GM19395 (cell line): ENCODE measurements around the gene ATF7IP2.
"Not testable (repeated sequence)": the region's sequence is repeated elsewhere in the genome, so short reads cannot be mapped to it uniquely, and the experiment has no call there.

Experiments
- ATAC-seq: cut with Tn5 transposase; IDR thresholded peaks from one replicate; pipeline ENCODE4 v1.9.1; 2021; ENCODE audit warnings: mild to moderate bottlenecking, moderate library complexity; ENCODE audit not compliant: unreplicated experiment

ATF7IP2 gene

DNA sequence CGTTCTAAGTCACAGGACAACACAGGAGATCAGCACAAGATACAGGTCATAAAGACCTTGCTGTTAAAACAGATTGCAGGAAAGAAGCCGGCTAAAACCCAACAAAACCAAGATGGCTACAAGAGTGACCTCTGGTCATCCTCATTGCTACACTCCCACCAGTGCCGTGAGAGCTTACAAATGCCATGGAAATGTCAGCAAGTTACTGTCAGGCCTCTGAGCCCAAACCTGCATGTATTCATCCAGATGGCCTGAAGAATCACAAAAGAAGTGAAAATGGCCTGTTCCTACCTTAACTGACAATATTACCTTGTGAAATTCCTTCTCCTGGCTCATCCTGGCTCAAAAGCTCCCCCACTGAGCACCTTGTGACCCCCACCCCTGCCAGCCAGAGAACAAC, 119.4 kb downstream of the ATF7IP2 start:
- not testable (repeated sequence) for ATAC-seq

DNA sequence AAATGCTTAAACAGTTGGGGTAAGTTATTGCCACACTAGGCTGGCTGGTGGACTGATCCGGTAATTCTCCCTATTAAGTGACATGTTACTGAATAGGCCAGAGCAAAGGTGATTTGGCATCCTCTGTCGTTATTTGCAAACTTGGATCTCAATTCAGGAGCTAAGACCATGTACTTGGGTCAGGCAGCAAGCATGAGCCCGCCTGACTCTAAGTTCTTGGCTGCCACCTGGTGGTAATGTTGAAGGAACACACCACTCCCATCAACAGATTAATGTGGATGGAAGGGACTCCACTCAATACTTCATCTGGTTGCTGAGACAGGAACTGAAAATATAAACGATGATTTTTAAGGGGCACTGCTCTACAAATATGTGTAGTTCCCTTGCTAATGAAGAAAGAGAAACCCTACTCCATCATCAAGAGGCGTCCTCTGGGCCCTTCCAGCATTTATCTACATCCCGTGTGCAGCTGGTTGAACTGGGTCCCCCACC, 123.7 kb downstream of the ATF7IP2 start:
- ATAC-seq: peak; percentile 91

DNA sequence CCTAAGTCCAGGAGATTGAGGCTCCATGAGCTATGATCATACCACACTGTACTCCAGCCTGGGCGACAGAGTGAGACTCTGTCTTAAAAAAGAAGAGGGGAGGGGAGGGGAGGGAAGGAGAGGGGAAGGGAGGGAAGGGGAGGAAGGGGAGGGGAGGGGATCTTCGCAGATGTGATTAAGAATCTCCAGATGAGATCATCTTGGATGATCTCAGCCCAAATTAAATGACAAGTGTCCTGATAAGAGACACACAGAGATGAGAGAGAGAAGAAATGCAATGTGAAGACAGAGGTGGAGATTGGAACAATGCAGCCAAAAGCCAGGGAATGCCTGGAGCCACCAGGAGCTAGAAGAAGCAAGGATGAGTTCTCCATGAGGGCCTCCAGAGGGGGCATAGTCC, 124.4 kb downstream of the ATF7IP2 start:
- ATAC-seq: no peak

DNA sequence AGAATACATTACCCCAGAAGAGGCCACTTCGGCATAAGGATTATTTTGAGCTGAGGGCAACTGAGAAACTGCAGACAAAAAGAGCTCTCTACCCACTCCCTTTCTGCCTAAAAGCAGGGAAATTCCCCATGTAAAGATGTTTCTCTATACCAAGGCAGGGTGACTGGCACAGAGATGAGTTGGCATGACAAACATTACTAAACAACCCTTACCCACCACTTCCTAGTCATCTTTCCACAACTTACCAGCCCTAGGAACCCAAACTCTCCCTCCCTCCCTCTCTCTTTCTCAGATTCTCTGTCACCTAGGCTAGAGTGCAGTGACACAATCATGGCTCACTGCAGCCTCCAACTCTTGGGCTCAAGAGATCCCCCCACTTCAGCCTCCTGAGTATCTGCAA, 126.0 kb downstream of the ATF7IP2 start:
- ATAC-seq: no peak

DNA sequence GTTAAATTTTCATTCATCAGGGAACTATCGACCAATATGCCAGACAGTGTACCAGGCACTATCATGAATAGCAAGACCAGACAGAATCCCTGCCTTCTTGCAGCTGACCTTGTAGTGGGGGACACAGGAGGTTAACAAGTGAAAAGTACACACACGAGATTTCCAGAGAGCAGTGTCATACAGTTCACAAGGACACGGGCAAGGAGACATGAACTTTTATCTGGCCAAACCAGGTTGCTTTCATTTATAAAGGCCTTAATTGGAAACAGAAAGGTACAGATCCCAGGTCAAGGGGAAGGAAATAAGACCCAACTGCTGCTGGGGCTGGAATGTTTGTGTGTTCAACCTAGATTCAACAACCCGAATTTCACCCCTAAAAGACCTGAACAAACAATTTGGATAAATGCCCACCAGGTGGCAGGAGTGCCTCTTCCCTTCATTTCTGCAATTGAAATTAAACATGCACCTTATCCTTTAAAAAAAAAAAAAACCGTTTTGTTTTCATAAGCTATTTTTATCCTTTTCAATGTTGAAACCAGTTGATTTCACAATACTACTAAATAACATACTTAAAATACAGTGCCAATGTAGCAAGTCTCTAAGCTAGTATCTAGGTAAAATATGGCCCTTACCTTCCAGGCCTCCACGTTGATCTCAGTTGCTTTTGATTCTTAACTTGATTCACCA, 128.7 kb downstream of the ATF7IP2 start:
- ATAC-seq: no peak

DNA sequence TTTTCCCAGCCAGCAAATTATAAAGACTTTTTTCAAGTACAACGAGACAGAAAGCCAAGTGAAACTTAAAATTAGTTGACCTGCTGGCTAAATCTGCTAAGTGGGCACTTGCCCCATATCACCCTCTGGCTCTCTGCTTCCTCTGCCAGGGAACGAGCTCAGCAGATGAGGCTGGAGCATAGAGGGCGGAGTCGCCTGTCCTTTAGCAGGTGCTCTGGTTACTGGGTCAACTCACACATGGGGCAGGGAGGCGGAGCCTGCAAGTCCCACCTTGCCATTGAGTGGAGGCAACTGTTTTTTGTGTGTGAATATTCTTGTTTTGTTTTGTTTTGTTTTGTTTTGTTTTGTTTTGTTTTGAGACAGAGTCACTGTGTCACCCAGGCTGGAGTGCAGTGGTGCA, 132.0 kb downstream of the ATF7IP2 start:
- ATAC-seq: no peak

DNA sequence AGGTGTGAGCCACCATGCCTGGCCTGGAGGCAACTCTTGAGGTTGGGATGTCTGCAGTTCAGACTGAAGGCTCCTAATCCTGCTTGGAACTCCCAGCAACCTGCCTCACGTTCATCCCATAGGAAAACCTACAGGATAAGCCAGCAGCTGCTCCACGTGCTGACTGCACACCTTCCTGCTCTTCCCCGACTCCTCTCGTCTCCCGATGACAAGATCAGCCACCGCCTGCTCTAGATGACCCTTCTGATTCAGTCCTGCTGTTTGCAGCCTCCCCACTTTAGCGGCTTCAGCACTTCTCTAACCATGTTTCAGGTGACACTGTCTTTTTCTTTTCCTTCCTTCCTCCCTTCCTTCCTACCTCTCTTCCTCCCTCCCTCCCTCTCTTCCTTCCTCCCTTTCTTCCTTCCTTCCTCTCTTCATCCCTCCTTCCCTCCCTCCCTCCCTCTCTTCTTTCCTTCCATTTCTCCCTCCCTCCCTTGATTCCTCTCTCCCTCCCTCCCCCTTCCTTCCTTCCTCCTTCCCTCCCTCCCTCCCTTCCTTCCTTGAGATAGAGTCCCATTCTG, 132.7 kb downstream of the ATF7IP2 start:
- no peak for ATAC-seq

DNA sequence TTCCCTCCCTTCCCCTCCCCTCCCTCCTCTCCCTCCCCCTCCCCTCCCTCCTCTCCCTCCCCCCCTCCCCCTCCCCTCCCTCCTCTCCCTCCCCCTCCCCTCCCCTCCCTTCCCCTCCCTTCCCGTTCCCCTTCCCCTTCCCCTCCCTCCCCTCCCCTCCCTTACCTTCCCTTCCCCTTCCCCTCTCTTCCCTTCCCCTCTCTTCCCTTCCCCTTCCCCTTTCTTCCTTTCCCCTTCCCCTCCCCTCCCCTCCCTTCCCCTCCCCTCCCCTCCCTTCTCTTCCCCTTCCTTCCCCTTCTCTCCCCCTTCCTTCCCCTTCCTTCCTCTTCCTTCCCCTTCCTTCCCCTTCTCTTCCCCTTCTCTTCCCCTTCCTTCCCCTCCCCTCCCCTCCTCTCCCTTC, 133.4 kb downstream of the ATF7IP2 start:
- no peak for ATAC-seq

DNA sequence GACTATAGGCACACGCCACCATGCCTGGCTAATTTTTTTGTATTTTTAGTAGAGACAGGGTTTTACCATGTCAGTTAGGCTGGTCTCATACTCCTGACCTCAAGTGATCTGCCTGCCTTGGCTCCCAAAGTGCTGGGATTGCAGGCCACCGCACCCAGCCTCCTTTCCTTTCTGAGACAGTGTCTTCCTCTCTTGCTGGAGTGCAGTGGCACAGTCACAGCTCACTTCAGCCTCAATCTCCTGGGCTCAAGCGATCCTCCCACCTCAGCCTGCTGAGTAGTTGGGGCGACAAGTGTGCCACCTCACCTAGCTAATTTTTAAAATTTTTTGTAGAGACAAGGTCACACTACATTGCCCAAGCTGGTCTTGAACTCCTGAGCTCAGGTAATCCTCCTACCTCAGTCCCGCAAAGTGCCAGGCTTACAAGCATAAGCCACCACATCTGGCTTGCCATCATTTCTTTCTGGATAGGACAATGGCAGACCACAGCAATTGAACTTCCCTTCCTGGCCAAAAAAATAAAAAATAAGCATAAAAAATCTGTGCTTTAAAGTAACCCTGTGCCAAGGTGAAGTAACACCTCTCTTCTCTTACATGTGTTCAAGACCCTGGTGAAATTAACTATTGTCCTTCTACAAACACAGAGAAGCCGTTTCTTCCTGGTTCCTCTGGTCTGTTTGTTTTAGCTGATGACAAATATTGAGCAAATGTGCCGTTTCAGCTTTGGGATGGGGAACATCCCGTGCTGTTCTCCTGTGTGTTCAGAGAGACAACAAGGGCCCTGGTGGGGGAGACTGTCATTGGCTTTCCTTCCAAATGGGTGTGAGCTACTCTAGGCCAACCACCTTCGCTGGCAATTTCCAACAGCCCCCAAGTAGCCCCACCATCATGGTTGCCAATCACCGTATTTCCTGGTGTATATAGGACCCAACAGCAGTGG, 134.3 kb downstream of the ATF7IP2 start:
- ATAC-seq: no peak

DNA sequence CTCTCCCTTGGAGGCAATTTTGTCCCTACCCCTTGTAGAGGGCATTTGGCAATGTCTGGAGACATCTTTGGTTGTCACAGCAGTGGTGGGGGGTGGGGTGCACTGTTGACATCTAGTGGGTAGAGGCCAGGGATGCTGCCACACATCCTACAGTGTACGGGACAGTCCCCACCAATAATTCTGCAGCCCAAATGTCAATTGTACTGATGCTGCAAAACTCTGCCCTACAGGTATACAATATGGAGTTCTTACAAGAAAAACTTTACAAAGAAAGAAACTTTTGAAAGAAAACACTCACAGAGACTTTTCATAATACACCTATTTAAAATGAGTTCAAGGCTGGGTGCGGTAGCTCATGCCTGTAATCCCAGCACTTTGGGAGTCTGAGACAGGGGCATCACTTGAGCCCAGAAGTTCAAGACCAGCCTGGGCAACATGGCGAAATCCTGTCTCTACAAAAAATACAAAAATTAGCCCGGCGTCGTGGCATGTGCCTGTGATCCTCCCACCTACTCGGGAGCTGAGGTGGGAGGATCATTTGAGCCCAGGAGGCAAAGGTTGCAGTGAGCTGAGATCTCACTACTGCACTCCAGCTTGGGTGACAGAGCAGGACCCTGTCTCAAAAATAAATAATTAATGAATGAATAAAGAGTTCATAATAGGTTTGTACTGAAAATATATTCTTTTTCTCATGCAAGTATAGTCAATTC, 135.2 kb downstream of the ATF7IP2 start:
- no peak for ATAC-seq

DNA sequence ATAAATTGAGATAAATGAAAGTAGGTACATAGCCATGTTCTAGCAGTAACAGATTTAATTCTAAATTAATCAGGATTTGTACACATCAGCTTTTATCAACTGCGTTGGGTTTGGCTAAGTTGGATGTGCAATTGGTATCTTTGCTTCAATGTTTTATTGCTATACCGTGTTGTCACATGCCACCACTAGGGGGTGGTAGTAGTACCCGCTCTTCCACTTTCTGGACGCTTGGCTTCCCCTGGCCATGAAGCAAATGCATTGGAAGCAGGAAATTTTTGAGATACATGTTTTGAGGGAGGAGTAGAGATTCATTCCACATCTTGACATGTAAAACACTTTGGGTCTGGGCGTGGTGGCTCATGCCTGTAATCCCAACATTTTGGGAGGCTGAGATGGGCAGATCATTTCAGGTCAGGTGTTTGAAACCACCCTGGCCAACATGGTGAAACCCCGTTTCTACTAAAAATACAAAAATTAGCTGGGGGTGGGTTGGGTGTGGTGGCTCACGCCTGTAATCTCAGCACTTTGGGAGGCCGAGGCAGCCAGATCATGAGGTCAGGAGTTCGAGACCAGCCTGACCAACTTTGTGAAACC, 135.9 kb downstream of the ATF7IP2 start:
- ATAC-seq: no peak

DNA sequence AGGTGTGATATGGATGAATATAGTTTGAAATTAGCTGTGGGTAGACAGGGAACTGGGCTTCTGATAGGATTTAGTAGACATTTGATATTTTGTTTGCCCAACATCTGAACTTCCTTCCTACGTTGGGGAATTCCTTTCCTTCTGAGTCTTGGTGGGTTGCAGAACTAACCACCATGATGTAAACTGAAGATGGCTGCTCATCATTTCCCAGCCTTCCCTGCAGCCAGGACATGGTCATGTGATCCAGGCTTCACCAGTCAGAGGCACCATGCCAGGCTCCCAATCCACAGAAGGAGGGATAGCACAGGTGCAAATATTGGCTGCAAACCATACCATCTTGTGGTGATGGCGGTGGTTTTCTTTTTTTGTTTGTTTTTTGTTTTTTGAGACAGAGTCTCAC, 137.1 kb downstream of the ATF7IP2 start:
- no peak for ATAC-seq

DNA sequence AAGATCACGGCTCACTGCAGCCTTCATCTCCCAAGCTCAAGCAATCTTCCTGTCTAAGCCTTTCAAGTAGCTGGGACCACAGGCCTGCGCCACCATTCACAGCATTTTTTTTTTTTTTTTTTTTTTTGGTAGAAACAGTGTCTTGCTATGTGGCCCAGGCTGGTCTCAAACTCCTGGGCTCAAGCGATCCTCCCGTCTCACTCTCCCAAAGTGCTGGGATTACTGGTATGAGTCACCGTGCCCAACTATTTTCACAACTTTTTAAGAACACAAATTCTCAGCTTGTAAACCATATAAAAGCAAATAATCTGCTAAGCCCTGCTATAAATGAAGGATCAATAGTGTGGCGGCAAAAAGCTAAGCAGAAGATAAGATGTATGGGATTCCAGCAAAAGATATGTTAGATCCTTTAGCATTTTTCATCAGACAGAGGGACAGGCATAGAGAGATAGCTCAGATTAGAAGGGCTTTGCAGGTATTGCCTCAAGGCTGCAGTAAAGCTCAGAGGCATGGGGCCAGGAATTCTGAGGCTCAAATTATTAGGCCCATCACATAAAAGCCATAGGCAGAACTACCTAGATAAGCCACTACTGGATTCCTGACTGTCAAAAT, 139.5 kb downstream of the ATF7IP2 start:
- ATAC-seq: no peak

DNA sequence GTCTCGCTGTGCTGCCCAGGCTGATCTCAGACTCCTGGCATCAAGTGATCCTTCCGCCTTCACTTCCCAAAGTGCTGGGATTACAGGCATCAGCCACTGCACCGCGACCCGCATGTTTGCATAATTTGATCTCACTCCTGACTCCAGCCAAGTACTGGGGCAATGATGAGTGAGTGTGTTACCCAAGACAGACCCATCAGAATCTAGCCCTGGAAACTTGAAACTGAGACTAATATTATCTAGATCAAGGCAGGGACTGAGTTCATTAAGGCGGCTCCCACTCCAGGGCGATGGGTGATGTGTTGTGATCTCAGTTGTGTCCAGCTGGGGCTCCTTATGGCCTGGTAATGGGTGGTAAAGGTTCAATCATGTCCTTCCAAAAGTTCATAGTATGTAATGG, 141.1 kb downstream of the ATF7IP2 start:
- ATAC-seq: no peak

DNA sequence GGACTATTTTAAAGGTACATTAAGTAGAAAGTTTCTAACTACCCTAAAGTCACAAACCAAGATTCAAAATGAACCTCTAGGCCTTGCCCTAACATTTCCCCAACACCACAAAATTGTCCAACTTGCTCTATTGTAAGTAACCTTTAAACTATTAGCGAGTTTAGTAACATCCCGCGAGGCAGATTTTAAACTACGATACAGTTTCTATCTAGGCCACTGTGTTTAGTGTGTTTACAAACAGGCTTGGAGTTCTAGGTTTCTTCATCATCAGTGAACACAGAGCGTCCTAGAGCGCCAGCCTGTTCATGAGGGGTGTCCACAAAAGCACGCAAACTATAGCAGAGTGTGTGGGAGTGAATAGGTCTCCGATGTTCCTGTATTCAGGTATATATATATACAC, 142.8 kb downstream of the ATF7IP2 start:
- no peak for ATAC-seq

DNA sequence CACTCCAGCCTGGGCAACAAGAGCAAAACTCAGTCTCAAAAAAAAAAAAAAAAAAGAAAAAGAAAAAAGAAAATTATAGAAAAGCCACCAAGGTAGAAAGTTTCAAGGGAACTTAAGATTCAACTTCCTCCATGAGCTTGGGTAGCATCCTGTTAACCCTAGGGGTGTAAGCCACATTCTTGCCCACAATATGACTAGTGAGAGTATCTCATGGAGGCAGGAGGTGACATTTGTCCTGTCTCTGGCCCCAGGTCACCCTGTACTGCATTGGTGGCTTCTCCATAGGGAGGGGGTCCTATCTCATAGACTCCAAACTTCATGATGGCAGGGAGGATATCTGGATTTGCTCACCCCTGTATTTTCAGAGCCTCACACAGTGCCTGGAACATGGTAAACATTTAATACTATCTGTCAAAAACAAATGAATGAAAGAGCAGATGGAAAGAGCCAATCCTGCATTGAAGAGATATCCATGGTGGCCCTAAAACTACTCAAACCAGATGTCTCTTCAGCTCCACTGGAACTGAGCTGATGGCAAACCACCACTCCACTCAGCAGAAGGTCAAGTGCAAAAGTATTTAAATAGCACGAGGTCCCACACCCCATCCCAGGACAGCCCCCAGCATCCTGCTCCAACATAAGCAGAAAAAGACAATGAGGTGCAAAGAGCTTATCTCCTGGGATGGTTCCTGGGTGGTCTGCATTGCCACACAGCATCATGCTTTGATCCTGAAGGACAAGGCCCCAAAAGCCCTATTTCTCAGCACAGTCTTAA, 144.2 kb downstream of the ATF7IP2 start:
- ATAC-seq: no peak

DNA sequence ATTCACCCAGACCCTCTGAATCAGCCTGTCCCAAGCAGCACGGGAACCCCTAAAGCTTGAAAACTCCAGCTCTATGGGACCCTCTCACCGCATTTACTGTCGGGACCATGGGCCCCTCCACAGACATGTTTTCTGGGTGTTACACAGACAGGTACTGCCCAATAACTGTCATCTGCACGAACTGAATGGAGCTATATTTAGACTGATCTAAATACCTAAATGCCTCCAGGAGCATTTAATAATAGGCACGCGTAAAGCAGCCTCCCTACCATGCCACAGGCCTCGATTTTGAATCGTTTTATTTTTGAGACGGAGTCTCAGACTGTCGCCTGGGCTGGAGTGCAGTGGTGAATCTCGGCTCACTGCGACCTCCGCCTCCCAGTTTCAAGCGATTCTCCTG, 144.8 kb downstream of the ATF7IP2 start:
- no peak for ATAC-seq

DNA sequence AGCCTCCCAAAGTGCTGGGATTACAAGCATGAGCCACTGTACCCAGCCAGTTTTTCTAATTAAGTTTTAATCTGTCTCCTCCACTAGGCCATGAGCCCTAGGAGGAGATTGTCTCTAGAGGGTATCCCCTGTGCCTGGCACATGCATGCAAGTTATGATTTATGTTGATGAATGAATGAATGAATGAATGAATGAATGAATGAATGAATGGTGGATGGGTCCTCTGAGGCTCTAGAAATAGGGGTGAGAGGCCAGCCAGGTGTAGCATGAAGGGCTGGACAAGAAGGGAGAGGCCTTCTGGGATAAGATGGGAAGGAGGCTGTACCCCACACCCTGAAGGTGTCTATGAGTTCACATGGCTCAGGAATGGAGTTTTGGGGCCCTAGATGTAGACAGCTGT, 145.7 kb downstream of the ATF7IP2 start:
- ATAC-seq: no peak
